ENCODE results near the gene MMP15. TPM values are rescaled to one million over a fixed set of nuclear protein-coding genes. Genes with fewer than 3 reads are reported as not detected.

Gene MMP15
- total and polyA plus RNA-seq, 2 of the 13 experiments (the other 11 are each of a cell fraction or from before 2014, with no cell fraction given) = 35.2 to 44.9 TPM

GRCh38 chr16:58027161-58027915 is 1.8 kb downstream of the MMP15 start (continued):
- TF ChIP-seq SIX1 (CRISPR knock-in tag; IDR thresholded peaks at IDR 0.05; ENCODE audit: borderline replicate concordance) (no peak), PAX8 (CRISPR knock-in tag; IDR thresholded peaks at IDR 0.05; ENCODE audit: borderline replicate concordance) (no peak), FOXO4 (CRISPR knock-in tag; conservative IDR thresholded peaks at IDR 0.05) (0 out of 2 replicates have a peak, but pooled peaks have one; percentile 87), ZNF143 (CRISPR knock-in tag; IDR thresholded peaks at IDR 0.05) (no peak), HBP1 (CRISPR knock-in tag; IDR thresholded peaks at IDR 0.05; ENCODE audit: low read depth) (0 out of 2 replicates have a peak, but pooled peaks have one; percentile 19), CENPT (CRISPR knock-in tag; IDR thresholded peaks at IDR 0.05; ENCODE audit: low read depth) (0 out of 2 replicates have a peak, but pooled peaks have one; percentile 35), ZNF83 (CRISPR knock-in tag; IDR thresholded peaks at IDR 0.05; ENCODE audit: borderline replicate concordance) (no peak), HNRNPL (IDR thresholded peaks at IDR 0.05; ENCODE audit: low read depth, low read length) (peak; percentile 58; the same call in 1 of the 2 replicates), ZNF598 (CRISPR knock-in tag; IDR thresholded peaks at IDR 0.05; ENCODE audit: borderline replicate concordance) (0 out of 2 replicates have a peak, but pooled peaks have one; percentile 75), ZNF256 (CRISPR knock-in tag; conservative IDR thresholded peaks at IDR 0.05) (no peak; the same call in 1 of the 2 replicates)
- TF ChIP-seq, protein P1, sequence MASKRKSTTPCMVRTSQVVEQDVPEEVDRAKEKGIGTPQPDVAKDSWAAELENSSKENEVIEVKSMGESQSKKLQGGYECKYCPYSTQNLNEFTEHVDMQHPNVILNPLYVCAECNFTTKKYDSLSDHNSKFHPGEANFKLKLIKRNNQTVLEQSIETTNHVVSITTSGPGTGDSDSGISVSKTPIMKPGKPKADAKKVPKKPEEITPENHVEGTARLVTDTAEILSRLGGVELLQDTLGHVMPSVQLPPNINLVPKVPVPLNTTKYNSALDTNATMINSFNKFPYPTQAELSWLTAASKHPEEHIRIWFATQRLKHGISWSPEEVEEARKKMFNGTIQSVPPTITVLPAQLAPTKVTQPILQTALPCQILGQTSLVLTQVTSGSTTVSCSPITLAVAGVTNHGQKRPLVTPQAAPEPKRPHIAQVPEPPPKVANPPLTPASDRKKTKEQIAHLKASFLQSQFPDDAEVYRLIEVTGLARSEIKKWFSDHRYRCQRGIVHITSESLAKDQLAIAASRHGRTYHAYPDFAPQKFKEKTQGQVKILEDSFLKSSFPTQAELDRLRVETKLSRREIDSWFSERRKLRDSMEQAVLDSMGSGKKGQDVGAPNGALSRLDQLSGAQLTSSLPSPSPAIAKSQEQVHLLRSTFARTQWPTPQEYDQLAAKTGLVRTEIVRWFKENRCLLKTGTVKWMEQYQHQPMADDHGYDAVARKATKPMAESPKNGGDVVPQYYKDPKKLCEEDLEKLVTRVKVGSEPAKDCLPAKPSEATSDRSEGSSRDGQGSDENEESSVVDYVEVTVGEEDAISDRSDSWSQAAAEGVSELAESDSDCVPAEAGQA (IDR thresholded peaks at IDR 0.05; ENCODE audit: low read depth) = no peak
- TF ChIP-seq, protein P1 (CRISPR knock-in tag; IDR thresholded peaks at IDR 0.05; ENCODE audit: borderline replicate concordance) = no peak; the same call in 1 of the 2 replicates
- TF ChIP-seq, protein P2, sequence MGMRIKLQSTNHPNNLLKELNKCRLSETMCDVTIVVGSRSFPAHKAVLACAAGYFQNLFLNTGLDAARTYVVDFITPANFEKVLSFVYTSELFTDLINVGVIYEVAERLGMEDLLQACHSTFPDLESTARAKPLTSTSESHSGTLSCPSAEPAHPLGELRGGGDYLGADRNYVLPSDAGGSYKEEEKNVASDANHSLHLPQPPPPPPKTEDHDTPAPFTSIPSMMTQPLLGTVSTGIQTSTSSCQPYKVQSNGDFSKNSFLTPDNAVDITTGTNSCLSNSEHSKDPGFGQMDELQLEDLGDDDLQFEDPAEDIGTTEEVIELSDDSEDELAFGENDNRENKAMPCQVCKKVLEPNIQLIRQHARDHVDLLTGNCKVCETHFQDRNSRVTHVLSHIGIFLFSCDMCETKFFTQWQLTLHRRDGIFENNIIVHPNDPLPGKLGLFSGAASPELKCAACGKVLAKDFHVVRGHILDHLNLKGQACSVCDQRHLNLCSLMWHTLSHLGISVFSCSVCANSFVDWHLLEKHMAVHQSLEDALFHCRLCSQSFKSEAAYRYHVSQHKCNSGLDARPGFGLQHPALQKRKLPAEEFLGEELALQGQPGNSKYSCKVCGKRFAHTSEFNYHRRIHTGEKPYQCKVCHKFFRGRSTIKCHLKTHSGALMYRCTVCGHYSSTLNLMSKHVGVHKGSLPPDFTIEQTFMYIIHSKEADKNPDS (CRISPR knock-in tag; IDR thresholded peaks at IDR 0.05) = no peak
- TF ChIP-seq, protein P3, sequence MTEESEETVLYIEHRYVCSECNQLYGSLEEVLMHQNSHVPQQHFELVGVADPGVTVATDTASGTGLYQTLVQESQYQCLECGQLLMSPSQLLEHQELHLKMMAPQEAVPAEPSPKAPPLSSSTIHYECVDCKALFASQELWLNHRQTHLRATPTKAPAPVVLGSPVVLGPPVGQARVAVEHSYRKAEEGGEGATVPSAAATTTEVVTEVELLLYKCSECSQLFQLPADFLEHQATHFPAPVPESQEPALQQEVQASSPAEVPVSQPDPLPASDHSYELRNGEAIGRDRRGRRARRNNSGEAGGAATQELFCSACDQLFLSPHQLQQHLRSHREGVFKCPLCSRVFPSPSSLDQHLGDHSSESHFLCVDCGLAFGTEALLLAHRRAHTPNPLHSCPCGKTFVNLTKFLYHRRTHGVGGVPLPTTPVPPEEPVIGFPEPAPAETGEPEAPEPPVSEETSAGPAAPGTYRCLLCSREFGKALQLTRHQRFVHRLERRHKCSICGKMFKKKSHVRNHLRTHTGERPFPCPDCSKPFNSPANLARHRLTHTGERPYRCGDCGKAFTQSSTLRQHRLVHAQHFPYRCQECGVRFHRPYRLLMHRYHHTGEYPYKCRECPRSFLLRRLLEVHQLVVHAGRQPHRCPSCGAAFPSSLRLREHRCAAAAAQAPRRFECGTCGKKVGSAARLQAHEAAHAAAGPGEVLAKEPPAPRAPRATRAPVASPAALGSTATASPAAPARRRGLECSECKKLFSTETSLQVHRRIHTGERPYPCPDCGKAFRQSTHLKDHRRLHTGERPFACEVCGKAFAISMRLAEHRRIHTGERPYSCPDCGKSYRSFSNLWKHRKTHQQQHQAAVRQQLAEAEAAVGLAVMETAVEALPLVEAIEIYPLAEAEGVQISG (CRISPR knock-in tag; IDR thresholded peaks at IDR 0.05) = peak; percentile 43; the same call in 1 of the 2 replicates

Data from HepG2 (cell line).